Measurements from ENCODE around the gene SH2B3.

- TF ChIP-seq CTCF (IDR thresholded peaks at IDR 0.05) (no peak), POLR2AphosphoS5 (IDR thresholded peaks at IDR 0.05; ENCODE audit: low read depth, low read length) (no peak)
- TF ChIP-seq, protein P1, sequence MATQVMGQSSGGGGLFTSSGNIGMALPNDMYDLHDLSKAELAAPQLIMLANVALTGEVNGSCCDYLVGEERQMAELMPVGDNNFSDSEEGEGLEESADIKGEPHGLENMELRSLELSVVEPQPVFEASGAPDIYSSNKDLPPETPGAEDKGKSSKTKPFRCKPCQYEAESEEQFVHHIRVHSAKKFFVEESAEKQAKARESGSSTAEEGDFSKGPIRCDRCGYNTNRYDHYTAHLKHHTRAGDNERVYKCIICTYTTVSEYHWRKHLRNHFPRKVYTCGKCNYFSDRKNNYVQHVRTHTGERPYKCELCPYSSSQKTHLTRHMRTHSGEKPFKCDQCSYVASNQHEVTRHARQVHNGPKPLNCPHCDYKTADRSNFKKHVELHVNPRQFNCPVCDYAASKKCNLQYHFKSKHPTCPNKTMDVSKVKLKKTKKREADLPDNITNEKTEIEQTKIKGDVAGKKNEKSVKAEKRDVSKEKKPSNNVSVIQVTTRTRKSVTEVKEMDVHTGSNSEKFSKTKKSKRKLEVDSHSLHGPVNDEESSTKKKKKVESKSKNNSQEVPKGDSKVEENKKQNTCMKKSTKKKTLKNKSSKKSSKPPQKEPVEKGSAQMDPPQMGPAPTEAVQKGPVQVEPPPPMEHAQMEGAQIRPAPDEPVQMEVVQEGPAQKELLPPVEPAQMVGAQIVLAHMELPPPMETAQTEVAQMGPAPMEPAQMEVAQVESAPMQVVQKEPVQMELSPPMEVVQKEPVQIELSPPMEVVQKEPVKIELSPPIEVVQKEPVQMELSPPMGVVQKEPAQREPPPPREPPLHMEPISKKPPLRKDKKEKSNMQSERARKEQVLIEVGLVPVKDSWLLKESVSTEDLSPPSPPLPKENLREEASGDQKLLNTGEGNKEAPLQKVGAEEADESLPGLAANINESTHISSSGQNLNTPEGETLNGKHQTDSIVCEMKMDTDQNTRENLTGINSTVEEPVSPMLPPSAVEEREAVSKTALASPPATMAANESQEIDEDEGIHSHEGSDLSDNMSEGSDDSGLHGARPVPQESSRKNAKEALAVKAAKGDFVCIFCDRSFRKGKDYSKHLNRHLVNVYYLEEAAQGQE (IDR thresholded peaks at IDR 0.05; ENCODE audit: insufficient read depth in 1 of 2, low read depth in 2 of 2, low read length in 1 of 2): no peak
Measured at GRCh38 chr12:111431772-111432171, 26.0 kb downstream of the SH2B3 start.

Measured in Panc1 (cell line).